SHP77 (cell line): Measurements from ENCODE around the gene SPPL2A.

Experiments used
- DNase-seq, 2 experiments: peaks; one replicate each; lab custom pipeline; 2025; lab: John Stamatoyannopoulos, UW

The SPPL2A gene

GRCh38 chr15:50686469-50687301 is 78.8 kb downstream of the SPPL2A start, which contains the start of gene TRPM7:
Gene TRPM7, minus strand, starts transcription at chr15:50686797. Its CDS starts 264 bp downstream, at chr15:50686533.
- peak; percentile 63 to 80 for DNase-seq

GRCh38 chr15:50685976-50686468 is 79.5 kb downstream of the SPPL2A start:
- DNase-seq: peak; percentile 27 to 51

GRCh38 chr15:50685191-50685975 is 80.1 kb downstream of the SPPL2A start:
- DNase-seq: peak in 1 of 2 experiments; percentile 6

DNA sequence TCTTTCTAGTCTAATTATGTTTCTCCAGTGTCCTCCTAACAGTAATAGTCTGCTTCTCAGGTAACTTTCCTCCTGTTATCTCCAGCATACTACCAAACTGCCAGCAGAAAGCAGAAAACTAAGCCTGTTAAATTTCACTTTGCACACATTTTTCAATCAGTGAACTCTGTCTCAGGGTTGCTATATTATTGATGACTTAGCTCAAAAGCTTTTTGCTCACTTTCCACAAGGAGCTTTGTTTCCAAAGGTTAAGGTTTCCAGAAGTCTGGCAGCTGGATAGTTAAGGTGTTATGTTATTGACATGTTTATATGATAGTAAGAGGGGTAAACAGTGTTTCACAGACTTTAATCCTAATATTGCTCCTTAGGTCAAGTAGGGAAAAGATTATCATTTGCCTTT is 84.0 kb downstream of the SPPL2A start:
- no peak for DNase-seq

GRCh38 chr15:50676799-50677483 is 88.6 kb downstream of the SPPL2A start:
- DNase-seq: no peak

GRCh38 chr15:50675535-50676144 is 89.9 kb downstream of the SPPL2A start:
- no peak for DNase-seq

GRCh38 chr15:50670115-50670514 is 95.4 kb downstream of the SPPL2A start:
- no peak for DNase-seq

DNA sequence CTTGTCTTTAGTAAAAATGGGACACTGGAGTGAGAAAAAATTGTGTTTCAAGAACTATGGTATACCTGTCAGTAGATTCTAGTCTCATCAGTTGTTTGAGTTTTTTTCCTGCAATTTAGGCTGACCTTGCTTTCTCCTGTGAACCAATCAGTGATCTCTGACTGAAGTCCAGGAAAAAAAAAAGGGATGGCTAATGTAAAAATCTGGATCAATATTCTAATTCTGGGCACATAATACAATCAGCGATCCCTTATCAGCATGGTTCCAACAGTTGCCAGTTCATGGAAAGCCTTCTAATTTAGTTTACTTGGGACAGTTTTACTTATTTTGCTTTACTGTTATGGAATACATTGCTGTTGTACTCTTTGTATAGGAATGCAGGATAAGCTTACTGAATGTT is 95.9 kb downstream of the SPPL2A start:
- no peak for DNase-seq

DNA sequence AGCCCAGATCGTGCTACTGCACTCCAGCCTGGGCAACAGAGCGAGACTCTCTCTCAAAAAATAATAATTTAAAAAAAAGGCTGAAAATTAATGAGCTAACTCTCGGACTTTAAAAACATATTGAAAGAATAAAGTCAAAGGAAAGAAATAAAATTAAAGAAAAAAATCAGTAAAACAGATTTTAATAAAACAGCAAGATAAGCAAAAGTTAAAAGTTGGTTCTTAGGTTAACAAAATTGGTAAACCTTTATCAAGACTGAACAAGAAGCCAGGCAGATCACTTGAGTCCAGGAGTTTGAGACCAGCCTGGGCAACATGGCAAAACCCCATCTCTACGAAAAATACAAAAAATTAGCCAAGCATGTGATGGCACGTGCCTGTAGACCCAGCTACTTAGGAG is 99.6 kb downstream of the SPPL2A start:
- no peak for DNase-seq

- DNase-seq: no peak
Measured at GRCh38 chr15:50655555-50655954, 110.0 kb downstream of the SPPL2A start.

DNA sequence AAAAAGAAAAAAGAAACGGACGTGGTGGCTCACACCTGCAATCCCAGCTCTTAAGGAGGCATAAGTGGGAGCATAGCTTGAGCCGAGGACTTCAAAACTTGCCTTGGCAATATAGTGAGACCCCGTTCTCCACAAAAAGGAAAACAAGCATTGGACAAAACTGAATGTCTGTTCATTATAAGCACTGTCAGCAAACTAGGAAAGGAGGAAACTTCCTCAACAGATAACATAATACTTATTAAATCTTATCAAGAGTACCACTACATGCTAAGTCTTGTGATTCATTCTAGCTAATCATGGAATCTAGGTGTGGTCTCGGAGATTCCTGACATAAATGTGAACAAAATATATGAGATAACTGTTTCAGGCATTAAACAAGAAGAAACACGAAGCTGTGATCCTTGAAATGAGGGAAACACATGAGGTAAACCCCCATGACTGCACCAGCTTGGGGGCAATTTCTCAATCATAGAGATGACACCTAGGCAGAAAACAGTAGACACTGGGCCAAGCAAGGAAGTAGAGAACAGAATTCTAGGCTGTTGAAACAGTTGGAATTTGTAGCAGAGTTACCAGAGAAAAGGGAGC is 112.3 kb downstream of the SPPL2A start:
- DNase-seq: no peak

GRCh38 chr15:50652671-50653070 is 112.8 kb downstream of the SPPL2A start:
- DNase-seq: no peak
